SK-N-SH (cell line): ENCODE results near the gene PDK2.

Experiments
- FOXM1 ChIP-seq: IDR thresholded peaks from 2 replicates; pipeline ENCODE4 v1.4.0; 2012; ENCODE audit warnings: low read depth, mild to moderate bottlenecking
- NRF1 ChIP-seq: IDR thresholded peaks from 2 replicates; pipeline ENCODE4 v1.6.1; 2012; ENCODE audit warnings: low read depth, mild to moderate bottlenecking, low read length
- SIN3A ChIP-seq: IDR thresholded peaks from 2 replicates; pipeline ENCODE4 v1.6.1; 2012; ENCODE audit warnings: low read depth, mild to moderate bottlenecking, low read length, moderate library complexity, borderline replicate concordance
- TCF12 ChIP-seq: IDR thresholded peaks from 2 replicates; pipeline ENCODE4 v1.4.0; 2012
- TF ChIP-seq, protein P1 (sequence below): fragments of 200-600 bp; sonication (generic); IDR thresholded peaks from 2 replicates; pipeline ENCODE4 v1.6.1; 2017; ENCODE audit warnings: antibody characterized with exemption, mild to moderate bottlenecking, moderate library complexity
- TF ChIP-seq, protein P2 (sequence below): IDR thresholded peaks from 2 replicates; pipeline ENCODE4 v1.6.1; 2012; ENCODE audit warnings: mild to moderate bottlenecking, low read depth, low read length, moderate library complexity
- TF ChIP-seq, protein P3 (sequence below): IDR thresholded peaks from 2 replicates; pipeline ENCODE4 v1.4.0; 2012; ENCODE audit warnings: low read depth, borderline replicate concordance
- TF ChIP-seq, protein P4 (sequence below): fragments of 150-350 bp; IDR thresholded peaks from 2 replicates; pipeline ENCODE4 v1.6.1; 2017; ENCODE audit warnings: antibody characterized with exemption, low read length, low read depth, borderline replicate concordance

DNA sequence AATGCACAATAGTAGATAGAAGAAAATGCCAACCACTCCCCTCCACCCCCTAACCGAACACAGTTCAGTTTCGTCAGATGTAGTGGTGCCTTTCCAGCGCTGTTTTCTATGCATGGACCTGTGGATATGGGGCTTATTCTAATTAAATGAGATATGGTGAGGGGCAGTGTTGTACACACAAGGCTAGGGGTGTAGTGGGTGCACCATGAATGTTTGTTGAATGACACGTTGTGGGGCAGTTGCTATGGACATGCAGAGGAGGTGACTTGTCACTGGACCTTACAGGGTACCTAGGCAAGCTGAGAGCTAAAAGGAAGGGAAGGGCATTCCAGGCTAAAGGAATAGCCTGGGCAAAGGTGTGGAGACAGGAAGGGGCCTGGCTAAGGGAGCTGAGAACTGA lies 3.4 kb downstream of the PDK2 start:
- TF ChIP-seq SIN3A: no peak
- TF ChIP-seq, protein P1, sequence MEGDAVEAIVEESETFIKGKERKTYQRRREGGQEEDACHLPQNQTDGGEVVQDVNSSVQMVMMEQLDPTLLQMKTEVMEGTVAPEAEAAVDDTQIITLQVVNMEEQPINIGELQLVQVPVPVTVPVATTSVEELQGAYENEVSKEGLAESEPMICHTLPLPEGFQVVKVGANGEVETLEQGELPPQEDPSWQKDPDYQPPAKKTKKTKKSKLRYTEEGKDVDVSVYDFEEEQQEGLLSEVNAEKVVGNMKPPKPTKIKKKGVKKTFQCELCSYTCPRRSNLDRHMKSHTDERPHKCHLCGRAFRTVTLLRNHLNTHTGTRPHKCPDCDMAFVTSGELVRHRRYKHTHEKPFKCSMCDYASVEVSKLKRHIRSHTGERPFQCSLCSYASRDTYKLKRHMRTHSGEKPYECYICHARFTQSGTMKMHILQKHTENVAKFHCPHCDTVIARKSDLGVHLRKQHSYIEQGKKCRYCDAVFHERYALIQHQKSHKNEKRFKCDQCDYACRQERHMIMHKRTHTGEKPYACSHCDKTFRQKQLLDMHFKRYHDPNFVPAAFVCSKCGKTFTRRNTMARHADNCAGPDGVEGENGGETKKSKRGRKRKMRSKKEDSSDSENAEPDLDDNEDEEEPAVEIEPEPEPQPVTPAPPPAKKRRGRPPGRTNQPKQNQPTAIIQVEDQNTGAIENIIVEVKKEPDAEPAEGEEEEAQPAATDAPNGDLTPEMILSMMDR: no peak
- TF ChIP-seq, protein P2, sequence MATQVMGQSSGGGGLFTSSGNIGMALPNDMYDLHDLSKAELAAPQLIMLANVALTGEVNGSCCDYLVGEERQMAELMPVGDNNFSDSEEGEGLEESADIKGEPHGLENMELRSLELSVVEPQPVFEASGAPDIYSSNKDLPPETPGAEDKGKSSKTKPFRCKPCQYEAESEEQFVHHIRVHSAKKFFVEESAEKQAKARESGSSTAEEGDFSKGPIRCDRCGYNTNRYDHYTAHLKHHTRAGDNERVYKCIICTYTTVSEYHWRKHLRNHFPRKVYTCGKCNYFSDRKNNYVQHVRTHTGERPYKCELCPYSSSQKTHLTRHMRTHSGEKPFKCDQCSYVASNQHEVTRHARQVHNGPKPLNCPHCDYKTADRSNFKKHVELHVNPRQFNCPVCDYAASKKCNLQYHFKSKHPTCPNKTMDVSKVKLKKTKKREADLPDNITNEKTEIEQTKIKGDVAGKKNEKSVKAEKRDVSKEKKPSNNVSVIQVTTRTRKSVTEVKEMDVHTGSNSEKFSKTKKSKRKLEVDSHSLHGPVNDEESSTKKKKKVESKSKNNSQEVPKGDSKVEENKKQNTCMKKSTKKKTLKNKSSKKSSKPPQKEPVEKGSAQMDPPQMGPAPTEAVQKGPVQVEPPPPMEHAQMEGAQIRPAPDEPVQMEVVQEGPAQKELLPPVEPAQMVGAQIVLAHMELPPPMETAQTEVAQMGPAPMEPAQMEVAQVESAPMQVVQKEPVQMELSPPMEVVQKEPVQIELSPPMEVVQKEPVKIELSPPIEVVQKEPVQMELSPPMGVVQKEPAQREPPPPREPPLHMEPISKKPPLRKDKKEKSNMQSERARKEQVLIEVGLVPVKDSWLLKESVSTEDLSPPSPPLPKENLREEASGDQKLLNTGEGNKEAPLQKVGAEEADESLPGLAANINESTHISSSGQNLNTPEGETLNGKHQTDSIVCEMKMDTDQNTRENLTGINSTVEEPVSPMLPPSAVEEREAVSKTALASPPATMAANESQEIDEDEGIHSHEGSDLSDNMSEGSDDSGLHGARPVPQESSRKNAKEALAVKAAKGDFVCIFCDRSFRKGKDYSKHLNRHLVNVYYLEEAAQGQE: no peak
- TF ChIP-seq, protein P3, sequence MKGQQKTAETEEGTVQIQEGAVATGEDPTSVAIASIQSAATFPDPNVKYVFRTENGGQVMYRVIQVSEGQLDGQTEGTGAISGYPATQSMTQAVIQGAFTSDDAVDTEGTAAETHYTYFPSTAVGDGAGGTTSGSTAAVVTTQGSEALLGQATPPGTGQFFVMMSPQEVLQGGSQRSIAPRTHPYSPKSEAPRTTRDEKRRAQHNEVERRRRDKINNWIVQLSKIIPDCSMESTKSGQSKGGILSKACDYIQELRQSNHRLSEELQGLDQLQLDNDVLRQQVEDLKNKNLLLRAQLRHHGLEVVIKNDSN: no peak
- no peak for TF ChIP-seq FOXM1
- TF ChIP-seq, protein P4, sequence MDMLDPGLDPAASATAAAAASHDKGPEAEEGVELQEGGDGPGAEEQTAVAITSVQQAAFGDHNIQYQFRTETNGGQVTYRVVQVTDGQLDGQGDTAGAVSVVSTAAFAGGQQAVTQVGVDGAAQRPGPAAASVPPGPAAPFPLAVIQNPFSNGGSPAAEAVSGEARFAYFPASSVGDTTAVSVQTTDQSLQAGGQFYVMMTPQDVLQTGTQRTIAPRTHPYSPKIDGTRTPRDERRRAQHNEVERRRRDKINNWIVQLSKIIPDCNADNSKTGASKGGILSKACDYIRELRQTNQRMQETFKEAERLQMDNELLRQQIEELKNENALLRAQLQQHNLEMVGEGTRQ: no peak
- no peak for TF ChIP-seq NRF1
- TF ChIP-seq TCF12: no peak
